Measurements from ENCODE around the gene LRBA.
"Not testable (repeated sequence)": the region's sequence is repeated elsewhere in the genome, so short reads cannot be mapped to it uniquely, and the experiment has no call there.

LRBA gene

GRCh38 chr4:150938873-150939499 is 76.1 kb downstream of the LRBA start:
- no peak for DNase-seq

- no peak for DNase-seq
Observed at GRCh38 chr4:150938417-150938816, 76.7 kb downstream of the LRBA start.

GRCh38 chr4:150934022-150934421 is 81.1 kb downstream of the LRBA start:
- DNase-seq = no peak

GRCh38 chr4:150931796-150932195 is 83.3 kb downstream of the LRBA start:
- DNase-seq = no peak

GRCh38 chr4:150931005-150931404 is 84.1 kb downstream of the LRBA start:
- DNase-seq = no peak

- DNase-seq = no peak
Observed at GRCh38 chr4:150923945-150924344, 91.1 kb downstream of the LRBA start.

- not testable (repeated sequence) for DNase-seq
Observed at GRCh38 chr4:150921486-150921885, 93.6 kb downstream of the LRBA start.

GRCh38 chr4:150918562-150918961 is 96.5 kb downstream of the LRBA start:
- DNase-seq = not testable (repeated sequence)

- no peak for DNase-seq
Observed at GRCh38 chr4:150911326-150911725, 103.8 kb downstream of the LRBA start.

GRCh38 chr4:150909116-150909515 is 106.0 kb downstream of the LRBA start:
- no peak for DNase-seq

GRCh38 chr4:150906987-150907633 is 108.0 kb downstream of the LRBA start:
- DNase-seq = no peak

GRCh38 chr4:150904671-150905070 is 110.4 kb downstream of the LRBA start:
- no peak for DNase-seq

GRCh38 chr4:150903603-150904002 is 111.5 kb downstream of the LRBA start:
- no peak for DNase-seq

- no peak for DNase-seq
Observed at GRCh38 chr4:150896497-150896896, 118.6 kb downstream of the LRBA start.

GRCh38 chr4:150890246-150890645 is 124.8 kb downstream of the LRBA start:
- no peak for DNase-seq

GRCh38 chr4:150889306-150889705 is 125.8 kb downstream of the LRBA start:
- DNase-seq = no peak

GRCh38 chr4:150888625-150889024 is 126.5 kb downstream of the LRBA start:
- no peak for DNase-seq

GRCh38 chr4:150888217-150888616 is 126.9 kb downstream of the LRBA start:
- DNase-seq = no peak

- no peak for DNase-seq
Observed at GRCh38 chr4:150886597-150886996, 128.5 kb downstream of the LRBA start.

- DNase-seq = no peak
Observed at GRCh38 chr4:150884625-150885024, 130.5 kb downstream of the LRBA start.

- no peak for DNase-seq
Observed at GRCh38 chr4:150875367-150875766, 139.7 kb downstream of the LRBA start.

GRCh38 chr4:150874338-150875226 is 140.5 kb downstream of the LRBA start:
- no peak for DNase-seq

GRCh38 chr4:150867148-150867547 is 147.9 kb downstream of the LRBA start:
- no peak for DNase-seq

- no peak for DNase-seq
Observed at GRCh38 chr4:150863456-150863855, 151.6 kb downstream of the LRBA start.
